ENCODE results near the gene SIDT1. TPM values are rescaled to one million over a fixed set of nuclear protein-coding genes. Genes with fewer than 3 reads are reported as not detected.

The SIDT1 gene
- total RNA-seq, 1 experiment from 2014 or later: not detected

DNA sequence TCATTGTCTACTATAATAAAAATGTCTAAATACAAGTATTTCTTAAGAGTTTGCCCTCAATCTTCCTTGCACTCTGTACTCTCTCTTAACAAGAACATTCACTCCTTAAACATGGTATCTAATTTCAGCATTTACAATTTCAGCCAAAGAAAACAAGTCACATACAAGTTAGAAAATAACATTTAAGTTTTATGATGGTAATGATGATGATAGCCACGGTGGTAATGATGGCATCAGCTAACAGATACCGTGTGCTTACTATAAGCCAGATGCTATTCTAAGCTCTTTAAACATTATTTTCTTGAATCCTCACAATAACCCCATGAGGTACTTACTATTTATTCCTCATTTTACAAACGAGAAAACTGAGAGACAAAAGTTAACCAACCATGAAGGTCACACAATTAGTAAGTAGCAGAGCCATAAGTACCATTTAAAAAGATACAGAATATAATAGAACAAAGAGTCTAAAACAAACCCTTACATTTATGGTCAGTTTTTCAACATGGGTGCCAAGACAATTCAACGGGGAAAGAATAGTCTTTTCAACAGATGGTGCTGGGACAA is 24.8 kb upstream of the SIDT1 start:
- ATAC-seq: no peak
- intact Hi-C loops (cut with micrococcal nuclease; ENCODE audit: unreplicated experiment): no loop called here
- BruUV-seq (replicated peaks): no TSS peak
- Histone ChIP-seq H3K27ac (ENCODE audit: low read length) (no peak overlapping the region), H3K9me3 (ENCODE audit: control insufficient read depth, insufficient read depth, low read depth, low read length) (no peaks in the 10 kb centered on the region), H3K4me3 (ENCODE audit: low read depth in 2 of 2, low read length in 2 of 2) (no peak overlapping the region), H3K36me3 (ENCODE audit: control insufficient read depth, insufficient read depth, low read length) (no peaks in the 10 kb centered on the region), H3K27me3 (ENCODE audit: control insufficient read depth, insufficient read depth, low read length) (no peaks in the 10 kb centered on the region), H3K4me1 (ENCODE audit: control insufficient read depth, insufficient read depth, low read length) (no peaks in the 10 kb centered on the region)
- CTCF ChIA-PET: no interaction called here
- POLR2A ChIA-PET: no interaction called here
- in situ Hi-C loops (cut with HindIII; ENCODE audit: low pct_unique_long_range_greater_than_20kb, low sequenced_read_pairs): no loop called here
- TF ChIP-seq, protein P1, sequence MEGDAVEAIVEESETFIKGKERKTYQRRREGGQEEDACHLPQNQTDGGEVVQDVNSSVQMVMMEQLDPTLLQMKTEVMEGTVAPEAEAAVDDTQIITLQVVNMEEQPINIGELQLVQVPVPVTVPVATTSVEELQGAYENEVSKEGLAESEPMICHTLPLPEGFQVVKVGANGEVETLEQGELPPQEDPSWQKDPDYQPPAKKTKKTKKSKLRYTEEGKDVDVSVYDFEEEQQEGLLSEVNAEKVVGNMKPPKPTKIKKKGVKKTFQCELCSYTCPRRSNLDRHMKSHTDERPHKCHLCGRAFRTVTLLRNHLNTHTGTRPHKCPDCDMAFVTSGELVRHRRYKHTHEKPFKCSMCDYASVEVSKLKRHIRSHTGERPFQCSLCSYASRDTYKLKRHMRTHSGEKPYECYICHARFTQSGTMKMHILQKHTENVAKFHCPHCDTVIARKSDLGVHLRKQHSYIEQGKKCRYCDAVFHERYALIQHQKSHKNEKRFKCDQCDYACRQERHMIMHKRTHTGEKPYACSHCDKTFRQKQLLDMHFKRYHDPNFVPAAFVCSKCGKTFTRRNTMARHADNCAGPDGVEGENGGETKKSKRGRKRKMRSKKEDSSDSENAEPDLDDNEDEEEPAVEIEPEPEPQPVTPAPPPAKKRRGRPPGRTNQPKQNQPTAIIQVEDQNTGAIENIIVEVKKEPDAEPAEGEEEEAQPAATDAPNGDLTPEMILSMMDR (IDR thresholded peaks at IDR 0.05): no peak
- TF ChIP-seq REST (IDR thresholded peaks at IDR 0.05; ENCODE audit: insufficient read depth in 1 of 2, low read depth in 2 of 2, low read length in 1 of 2) (no peak), POLR2AphosphoS5 (IDR thresholded peaks at IDR 0.05; ENCODE audit: low read depth, low read length) (no peak), TCF7L2 (IDR thresholded peaks at IDR 0.05; ENCODE audit: low read depth, low read length) (no peak)
- DNase-seq (ENCODE audit: low read depth, low spot score): no peak

GRCh38 chr3:113508966-113509365 is 23.4 kb upstream of the SIDT1 start:
- intact Hi-C loops (cut with micrococcal nuclease; ENCODE audit: unreplicated experiment) (no loop called here), in situ Hi-C loops (cut with HindIII; ENCODE audit: low pct_unique_long_range_greater_than_20kb, low sequenced_read_pairs) (no loop called here)
- no peak for ATAC-seq
- Histone ChIP-seq H3K27me3 (ENCODE audit: control insufficient read depth, insufficient read depth, low read length) (no peaks in the 10 kb centered on the region), H3K9me3 (ENCODE audit: control insufficient read depth, insufficient read depth, low read depth, low read length) (no peaks in the 10 kb centered on the region), H3K36me3 (ENCODE audit: control insufficient read depth, insufficient read depth, low read length) (no peaks in the 10 kb centered on the region), H3K27ac (ENCODE audit: low read length) (no peak overlapping the region), H3K4me3 (ENCODE audit: low read depth in 2 of 2, low read length in 2 of 2) (no peak overlapping the region), H3K4me1 (ENCODE audit: control insufficient read depth, insufficient read depth, low read length) (peaks cover 5% of the 10 kb centered on the region; the same call in 1 of the 2 replicates)
- TF ChIP-seq, protein P1 (IDR thresholded peaks at IDR 0.05): no peak
- TF ChIP-seq REST (IDR thresholded peaks at IDR 0.05; ENCODE audit: insufficient read depth in 1 of 2, low read depth in 2 of 2, low read length in 1 of 2) (no peak), POLR2AphosphoS5 (IDR thresholded peaks at IDR 0.05; ENCODE audit: low read depth, low read length) (no peak), SIN3A (IDR thresholded peaks at IDR 0.05; ENCODE audit: borderline replicate concordance, insufficient read depth, low read depth, low read length) (no peak), TCF7L2 (IDR thresholded peaks at IDR 0.05; ENCODE audit: low read depth, low read length) (no peak)
- POLR2A ChIA-PET: no interaction called here
- CTCF ChIA-PET: no interaction called here
- BruUV-seq (replicated peaks): no TSS peak
- no peak for DNase-seq (ENCODE audit: low read depth, low spot score)
